Left renal pelvis (tissue), 4 donors: ENCODE data around the gene PPP1R12B. TPM values are rescaled to one million over a fixed set of nuclear protein-coding genes. Genes with fewer than 3 reads are reported as not detected.
"Not testable (repeated sequence)": the region's sequence is repeated elsewhere in the genome, so short reads cannot be mapped to it uniquely, and the experiment has no call there.

Source experiments
- DNase-seq, 4 donors: peaks; one replicate each; pipeline ENCODE4 v3.0.0-alpha.2; 2013; ENCODE audit warnings: low read depth in 4 of 4, low spot score in 3 of 4
- polyA plus RNA-seq, 4 donors: library from polyadenylated mRNA; unstranded; fragments of 120-200 nt; gene quantifications; one replicate each; pipeline ENCODE4 v1.2.1, GENCODE V29; 2013; ENCODE audit not compliant: insufficient read length in 4 of 4

The PPP1R12B gene
- polyA plus RNA-seq, 4 donors = 17.1 to 85.4 (median 23.1) TPM

DNA sequence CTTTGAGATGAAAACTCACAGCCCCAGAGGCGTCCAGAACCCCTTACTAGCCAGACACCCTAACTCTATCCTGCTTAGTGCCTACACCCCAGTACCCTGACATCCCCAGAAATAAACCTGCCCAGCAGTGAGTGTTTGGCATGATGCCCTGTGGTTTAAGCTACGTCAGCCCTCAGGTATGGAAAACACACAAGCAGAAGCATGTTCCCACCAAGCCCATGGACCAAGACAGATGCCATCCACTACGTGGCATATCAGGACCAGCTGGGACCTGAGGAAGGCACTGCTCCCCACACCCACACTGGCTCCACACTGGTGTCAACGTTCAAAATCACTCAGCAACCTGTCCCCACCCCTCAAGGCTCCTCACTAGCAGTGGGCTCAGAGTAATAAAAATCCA is 245.3 kb downstream of the PPP1R12B start:
- DNase-seq = no peak

DNA sequence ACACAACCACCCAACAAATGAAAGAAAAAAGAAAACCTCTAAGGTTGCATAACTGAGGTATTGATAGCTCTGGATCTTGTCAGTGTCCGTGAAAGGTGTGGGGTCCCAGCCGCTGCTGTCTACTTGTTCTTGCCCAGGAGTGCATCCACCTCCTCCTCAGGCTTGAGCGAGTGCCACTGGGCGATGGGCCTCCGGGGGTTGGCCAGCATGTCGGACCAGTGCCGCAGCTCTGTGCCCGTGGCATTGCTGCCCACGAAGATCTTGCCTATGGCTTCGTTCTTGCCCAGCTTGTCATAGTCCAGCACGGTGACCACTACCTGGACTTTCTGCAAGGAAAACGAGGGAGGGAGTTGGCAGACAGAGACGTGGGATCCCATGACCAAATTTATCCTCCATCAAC is 248.1 kb downstream of the PPP1R12B start:
- no peak for DNase-seq

DNA sequence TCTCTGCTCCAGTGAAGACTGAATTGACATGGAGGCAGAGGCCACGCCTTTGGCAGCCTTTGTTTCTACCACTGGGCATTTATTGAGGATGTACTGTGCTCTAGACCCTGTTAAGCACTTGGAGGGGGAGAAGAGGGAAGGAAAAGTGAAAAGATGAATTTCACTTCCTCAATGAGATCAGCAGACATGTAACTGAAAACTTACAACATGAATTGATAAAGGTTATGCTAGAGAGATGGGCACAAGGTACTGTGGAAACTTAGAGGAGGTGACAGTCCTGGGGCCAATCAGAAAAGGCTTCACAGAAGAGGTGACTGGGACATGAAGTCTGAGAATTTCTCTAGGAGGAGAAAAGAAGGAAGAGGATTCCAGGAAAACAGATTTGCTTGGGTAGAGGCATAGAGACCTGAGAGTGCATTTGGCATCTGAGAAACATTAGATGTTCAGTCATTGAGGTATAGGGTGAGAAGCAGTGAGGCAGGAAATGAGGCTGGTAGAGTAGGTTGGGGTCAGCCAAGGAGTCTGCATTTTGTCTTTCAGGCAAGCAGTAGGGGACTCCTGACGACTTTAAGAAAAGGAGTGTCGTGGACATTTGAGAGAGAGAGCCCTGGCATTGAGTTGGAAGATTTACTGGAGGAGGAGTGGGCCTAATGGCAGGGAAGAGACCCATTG is 248.7 kb downstream of the PPP1R12B start:
- no peak for DNase-seq

DNA sequence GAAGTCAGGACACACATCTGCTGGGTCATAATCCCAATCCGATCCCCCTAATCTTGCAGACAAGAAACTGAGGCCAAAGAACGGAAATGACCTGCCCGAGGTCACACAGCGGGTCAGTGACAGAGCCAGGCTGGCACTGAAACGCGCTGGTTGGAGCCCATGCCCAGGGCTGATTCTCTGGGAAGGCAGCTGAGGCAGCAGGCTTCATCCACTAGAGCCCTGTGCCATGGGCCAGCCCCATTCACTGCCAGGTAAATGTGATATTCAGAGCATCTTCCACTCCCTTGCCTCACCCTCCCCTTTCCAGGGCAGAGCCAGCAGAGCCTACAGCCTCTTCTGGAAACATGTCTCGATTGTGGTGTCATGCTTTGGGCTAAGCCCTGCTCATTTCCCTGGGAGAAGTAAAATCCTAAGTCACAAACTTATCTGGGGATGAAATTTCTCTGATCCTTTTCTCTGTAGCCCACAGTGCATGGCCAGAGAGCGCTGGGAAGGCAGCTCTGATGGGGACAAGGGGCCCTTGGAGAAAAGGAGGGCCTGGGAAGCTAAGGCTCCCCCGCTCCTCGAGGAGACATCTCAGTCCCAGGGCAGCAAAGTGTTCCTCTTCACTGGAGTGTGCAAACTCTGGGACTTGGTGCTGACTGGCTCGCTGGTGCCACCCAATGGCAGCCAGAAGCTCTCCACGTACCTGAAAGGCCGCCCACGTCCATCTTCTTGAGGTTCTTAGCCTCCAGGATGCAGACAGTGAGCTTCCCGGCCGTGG is 251.4 kb downstream of the PPP1R12B start:
- DNase-seq = no peak

DNA sequence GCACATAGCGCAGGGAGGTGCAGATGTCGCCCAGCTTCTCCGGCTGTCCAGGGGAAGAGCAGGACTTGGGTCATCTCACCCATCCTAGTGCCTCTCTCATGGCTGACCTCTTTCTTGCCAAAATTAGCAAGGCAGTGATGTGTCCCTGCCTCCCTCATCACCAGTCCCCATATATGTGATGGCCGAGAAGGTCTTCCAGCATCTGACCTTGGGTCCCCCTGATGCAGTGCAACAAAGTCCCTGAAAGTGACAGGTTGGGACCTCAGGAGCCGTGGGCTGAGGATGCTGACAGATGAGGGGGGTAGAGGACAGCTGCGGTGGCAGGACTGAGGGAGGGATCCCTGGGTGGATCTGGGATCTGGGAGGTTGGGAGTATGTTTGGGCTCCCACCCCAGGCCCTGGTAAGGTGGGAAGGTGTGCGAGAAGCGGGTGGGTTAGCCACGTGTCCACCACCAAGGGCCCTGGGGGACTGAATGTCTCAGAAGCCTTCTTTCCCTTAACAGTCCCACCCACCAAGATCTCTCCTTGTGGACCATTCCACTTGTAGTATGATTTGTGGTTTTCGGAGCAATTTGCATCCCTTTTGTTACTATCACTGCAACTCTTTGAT is 252.0 kb downstream of the PPP1R12B start:
- DNase-seq = no peak

DNA sequence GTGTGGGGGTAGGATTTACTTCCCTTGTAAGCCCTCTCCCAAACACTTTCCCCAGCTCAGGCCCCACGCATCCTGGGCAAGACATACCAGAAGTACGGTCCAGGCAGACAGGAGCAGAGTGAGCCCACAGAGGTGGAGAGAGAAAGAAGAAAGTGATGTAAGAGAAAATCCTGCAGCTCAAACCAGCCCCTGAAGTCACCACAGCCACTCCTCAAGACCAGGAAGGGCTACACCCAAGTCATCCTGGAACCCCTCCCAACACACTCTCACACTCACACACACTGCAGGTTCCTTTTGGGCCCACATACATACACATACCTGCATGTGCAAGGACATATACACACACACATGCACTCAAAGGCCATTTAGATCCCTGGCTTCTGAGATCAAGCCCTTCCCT is 254.9 kb downstream of the PPP1R12B start:
- DNase-seq = no peak

DNA sequence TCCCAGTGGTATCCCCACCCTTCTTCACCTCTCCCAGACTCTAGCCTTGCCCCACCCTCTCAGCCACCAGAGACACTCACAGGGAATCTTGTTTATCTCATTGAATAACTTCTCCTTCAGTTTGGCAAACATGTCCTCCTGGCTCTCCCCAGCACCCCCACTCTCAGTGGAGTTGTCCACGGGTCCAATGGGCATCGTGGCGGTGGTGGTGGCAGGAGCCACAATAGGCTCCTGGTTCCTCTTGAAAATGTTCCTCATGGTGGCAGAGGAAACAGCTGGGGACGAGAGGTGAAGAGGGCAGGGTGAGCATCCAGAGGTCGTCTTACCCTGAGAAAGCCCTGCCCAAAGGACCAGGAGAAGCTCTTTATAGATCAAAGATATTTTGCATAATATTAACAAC is 257.0 kb downstream of the PPP1R12B start:
- no peak for DNase-seq

DNA sequence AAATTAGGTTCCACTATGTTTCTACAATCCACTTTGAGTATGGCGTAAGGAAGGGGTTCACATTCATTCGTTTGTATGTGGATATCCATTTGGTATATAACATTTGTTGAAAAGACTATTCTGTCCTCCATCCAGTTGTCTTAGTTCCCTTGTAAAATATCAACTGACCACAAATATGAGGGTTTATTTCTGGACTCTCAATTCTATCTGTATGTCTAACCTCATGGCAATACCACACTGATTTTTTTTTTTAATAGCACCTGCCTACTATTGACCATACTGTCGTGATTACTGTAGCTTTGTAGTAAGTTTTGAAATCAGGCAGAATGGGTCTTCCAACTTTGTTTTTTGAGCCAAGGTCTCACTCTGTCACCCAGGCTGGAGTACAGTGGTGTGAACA is 263.5 kb downstream of the PPP1R12B start:
- not testable (repeated sequence) for DNase-seq

DNA sequence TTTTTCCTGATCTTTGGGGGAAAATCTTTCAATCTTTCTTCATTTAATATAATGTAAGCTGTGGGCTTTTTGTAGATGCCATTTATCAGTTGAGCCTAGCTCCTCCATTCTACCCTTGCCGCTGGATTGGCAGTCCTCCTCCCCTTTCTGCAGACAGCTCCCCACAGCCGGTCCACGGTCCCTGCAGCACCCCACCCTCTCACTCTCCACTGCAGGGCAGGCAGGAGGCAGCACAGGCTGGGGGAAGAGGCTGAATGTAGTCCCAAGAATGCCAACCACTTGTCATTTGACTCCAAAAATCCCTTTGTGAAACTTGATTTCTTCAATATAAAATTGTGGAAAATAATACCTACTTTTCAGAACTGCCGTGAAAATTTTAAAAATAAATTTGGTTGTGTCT is 265.1 kb downstream of the PPP1R12B start:
- no peak for DNase-seq

DNA sequence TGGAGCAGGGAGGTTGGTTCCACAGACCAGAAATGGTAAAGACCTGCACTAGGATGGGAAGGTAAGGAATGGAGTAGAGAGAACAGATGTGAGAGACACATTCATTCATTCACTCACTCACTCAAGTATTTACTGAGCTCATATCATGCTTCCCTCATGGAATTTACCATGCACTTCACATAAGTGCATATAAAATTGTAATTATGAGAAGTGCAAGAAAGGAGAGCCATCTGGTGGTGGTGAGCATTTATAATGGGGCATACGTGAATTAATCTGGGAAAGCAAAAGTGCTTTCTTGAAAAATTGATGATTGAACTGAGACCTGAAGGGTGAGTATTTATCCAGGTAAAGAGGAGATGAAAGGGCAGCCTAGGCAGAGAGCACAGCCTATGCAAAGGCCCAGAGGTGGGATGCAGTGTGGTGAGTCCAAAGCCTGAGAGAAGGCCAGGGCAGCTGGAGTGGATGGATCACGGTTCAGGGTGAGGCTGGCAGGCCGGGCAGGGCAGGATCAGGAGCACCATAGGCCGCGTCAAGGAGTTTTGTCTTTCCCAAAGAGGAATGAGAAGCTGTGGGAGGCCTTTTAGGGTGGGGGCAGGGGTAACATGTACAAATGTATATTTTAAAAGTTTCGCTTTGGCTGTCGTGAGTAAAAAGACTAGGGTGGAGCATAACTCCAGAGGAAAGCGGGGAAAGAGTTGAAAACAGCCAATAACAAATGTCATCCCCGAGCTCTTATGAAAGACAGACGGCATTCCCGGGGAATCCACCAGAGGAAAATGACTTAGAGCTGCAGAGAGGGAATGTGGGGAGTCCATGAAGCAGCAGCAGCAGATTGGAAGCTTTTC is 266.1 kb downstream of the PPP1R12B start:
- DNase-seq = not testable (repeated sequence)

DNA sequence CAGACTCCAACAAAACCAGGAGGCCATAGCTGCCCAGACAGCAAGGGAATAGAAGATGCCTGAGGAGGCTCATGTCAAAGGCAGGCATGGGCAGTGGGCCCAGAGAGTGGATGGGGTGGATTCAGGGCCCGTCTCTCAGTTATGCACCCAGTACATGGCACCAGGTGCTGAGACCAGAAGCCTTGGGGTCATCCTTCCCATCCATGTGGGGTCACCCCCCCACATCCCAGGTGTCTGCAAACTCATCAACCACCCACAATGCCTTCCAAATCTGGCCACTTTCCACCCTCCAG is 266.7 kb downstream of the PPP1R12B start:
- not testable (repeated sequence) for DNase-seq

DNA sequence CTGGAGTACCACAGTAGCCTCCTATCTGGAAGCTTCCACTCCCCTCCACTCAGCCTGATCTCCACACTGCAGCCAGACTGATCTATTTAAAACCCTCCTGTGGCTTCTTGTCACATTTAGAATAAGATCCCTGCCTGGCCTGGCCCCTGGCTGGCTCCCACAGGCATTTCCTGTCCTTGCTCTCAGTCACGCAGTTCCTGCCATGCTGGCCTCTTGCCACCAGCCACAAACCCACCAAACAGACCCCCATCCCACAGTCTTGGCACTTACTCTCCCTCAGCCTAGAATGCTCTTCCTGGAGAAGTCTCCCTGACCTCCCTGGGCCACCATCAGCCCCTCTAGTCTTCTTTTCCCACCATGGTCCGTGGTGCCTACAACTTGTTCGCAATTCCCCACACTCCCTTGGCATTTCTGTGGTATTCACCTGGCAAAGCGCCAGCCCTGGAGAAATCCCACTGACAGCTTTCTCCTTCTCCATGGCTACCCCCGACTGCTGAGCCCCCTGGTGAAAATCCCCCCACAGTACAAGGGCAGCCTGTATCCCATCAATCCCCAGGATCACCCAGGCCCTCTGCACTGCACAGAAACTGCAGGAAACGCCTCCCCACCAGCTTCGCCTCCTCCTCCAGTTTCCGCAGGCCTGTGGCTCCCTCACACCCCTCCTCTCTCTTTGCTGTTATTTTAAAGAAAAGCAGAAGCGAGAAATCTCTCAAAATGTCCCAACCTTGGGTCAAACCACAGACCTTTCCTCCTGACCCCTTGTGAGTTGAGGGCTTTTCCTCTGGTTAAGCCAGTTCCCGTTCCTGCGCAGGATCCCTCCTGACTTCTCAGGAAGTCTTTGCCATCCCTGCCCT is 267.2 kb downstream of the PPP1R12B start:
- no peak for DNase-seq

DNA sequence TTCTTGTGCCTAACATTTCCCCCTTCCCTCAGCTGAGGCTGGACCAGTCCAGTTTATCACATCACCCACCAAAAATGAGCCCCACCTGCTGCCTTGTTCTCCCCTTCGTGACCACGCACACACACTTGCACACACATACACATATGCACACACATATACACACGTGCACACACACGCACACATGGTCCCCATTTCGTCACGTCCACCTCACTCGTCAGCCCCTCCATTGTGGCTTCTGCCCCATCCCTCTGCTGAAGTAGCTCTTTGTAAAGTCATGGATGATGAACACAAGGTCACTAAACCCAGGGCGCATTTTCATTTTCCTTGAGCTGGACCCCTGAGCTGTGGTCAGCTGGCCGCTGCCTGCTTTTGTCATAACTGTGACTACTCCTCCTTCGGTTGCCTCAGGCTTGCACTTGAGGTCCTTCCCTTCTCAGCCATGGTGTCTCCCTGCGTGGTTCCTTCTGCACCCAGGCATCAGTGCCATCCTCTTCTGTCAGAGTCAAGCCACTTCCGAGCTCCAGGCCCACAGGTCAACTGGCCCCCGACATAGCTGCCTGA is 267.9 kb downstream of the PPP1R12B start:
- no peak for DNase-seq

DNA sequence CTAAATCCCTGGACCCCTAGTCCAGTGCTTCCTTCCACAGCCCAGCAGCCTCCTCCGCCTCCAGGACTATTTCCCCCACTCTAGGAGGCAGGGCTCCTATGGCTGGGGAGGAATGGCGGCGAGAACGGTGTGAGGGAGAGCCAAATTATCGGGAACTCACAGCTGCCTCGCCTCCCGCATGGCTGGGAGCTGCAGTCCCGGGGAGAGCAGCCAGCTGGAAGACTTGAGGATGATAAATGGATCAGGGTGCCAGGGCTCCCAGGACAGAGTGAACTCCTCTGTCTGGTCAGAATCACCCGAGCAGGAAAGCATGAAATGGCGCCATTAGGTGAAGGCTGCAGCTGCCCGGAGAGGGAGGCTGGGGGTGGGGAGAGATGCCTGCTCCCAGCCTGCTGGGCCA is 270.5 kb downstream of the PPP1R12B start:
- DNase-seq = not testable (repeated sequence)

DNA sequence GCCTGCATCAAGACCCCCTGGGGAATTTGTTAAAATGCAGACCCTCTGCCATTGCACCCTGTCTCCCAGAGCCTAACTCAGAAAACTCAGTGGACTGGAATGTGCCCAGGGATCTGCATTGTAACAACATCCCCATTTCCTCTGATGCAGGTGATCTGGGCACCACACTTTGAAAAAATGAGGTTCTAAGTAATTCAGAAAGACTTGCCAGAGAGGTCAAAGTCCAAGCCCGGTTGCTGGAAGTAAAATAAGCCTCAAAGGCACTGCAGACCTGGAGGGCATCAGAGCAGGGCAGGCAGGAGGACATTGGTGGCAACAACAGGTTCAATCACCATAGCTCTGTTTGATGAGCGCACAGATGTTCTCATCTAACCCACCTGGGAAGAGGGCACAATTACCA is 271.0 kb downstream of the PPP1R12B start:
- no peak for DNase-seq

DNA sequence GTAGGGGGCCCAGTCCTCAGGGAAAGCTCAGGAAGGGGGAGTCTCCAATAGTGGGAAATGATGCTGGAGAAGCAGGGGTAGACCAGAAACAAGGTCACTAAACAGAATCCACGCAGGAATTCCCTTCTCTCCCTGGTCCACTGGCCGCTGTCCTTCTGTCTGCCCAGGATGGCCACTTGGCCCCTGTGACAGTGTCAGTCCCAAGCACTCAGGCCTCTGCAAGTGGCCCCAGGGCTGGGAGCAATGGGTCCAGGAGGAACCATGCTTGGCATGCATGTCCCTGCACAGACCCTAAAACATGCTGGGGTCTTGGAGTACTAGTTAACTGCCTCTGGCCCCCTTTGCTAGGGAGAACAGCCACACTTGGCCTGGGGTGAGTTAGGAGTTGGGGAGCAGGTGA is 271.5 kb downstream of the PPP1R12B start:
- DNase-seq = not testable (repeated sequence)

DNA sequence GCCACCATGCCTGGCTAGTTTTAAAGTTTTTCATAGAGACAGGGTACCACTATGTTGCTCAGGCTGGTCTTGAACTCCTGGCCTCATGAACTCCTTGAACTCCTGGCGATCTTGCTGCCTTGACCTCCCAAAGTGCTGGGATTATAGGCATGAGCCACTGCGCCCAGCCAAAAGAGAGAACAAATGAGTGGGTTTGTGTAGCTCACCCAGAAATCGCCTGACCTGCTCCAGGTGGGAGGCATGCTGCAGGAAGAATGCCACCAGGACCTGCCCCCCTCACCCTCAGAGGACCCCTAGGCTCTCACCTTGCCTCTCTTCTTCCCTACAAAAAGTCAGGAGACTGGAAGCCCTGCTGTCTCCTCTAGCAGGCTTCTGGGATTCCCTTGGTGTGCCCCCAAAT is 272.9 kb downstream of the PPP1R12B start:
- no peak for DNase-seq

DNA sequence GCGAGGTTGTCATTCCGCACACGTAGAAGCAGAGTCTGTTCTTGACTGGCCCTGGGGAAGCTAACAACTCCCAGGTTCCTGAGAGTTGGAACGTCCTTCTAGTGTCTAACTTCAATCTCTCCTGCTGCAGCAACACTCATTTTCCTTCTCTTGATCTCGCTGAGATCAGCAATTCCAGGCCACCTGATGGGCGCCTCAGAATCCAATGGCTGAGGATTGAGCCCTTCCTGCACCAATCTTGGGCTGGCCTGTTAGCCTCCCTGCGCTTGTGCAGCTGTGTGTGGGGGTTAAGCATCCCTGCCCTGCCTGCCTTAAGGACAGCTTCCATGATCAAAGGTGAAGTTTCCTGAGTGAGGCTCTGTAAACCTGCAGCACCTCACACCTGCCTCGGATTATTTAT is 273.9 kb downstream of the PPP1R12B start:
- no peak for DNase-seq

DNA sequence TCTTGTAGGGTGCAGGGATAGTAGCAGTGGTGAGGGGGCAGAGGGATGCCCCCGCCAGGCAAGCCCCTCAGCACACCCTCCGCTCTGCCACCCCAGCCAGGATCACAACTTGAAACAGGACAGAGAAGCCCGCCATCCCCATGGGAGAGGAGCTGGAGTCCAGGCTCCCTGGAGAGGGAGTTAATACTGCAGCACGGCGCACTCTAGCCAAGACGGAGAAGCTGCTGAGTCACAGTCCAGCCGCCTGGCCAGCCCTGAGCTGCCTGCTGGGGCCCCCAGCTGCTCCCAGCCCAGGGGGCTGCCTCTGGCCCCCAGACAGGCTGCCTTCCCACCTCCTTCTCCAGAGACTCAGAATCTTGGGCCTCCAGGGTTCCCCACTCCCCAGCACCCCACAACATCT is 274.6 kb downstream of the PPP1R12B start:
- DNase-seq = no peak

DNA sequence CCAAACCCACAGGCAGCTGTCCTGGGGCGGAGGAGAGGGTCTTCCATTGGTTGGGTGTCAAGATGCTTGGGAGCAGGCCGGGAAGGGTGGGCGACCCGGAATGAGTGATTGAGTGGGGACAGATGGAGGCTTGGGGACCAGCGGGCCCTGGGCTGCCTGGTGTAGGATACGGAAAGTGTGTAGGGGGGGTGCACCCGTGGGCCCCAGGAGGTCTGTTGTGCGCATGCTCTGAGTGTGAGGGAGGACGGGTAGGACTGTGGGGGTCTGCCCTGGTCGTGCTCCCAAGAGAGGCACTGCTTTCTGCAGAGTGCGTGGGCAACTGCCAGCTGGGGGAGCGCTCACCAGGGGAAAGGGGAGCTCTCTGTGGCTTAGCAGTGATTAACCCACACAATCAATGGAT is 275.0 kb downstream of the PPP1R12B start:
- not testable (repeated sequence) for DNase-seq
